Thyroid gland (tissue), 4 donors: Measurements from ENCODE around the gene CNNM4. TPM values are rescaled to one million over a fixed set of nuclear protein-coding genes. Genes with fewer than 3 reads are reported as not detected.
A peak's percentile ranks its signal among the peaks of the same experiment; 100 is the strongest.

Experiments used
- DNase-seq, 2 donors: peaks; one replicate each; pipeline ENCODE4 v3.0.0-alpha.2; 2019
- H3K27ac ChIP-seq, 3 donors: fragments of 200-600 bp; sonication (generic); 1 replicate in 2 of 3; 2 replicates in 1 of 3; pipeline ENCODE4 v1.5.1; 2016 to 2019; ENCODE audit warnings: mild to moderate bottlenecking in 1 of 3, moderate library complexity in 1 of 3
- H3K27me3 ChIP-seq: fragments of 200-600 bp; sonication (generic); one replicate; pipeline ENCODE4 v1.5.1; 2019
- H3K36me3 ChIP-seq, 2 donors: fragments of 200-600 bp; sonication (generic); one replicate each; pipeline ENCODE4 v1.5.1; 2016 to 2019
- H3K4me1 ChIP-seq, 2 donors: fragments of 200-600 bp; sonication (generic); one replicate each; pipeline ENCODE4 v1.5.1; 2017 to 2019
- H3K4me3 ChIP-seq, 3 donors: fragments of 200-600 bp; sonication (generic); replicated peaks in 1 of 3; 1 replicate in 2 of 3; 2 replicates in 1 of 3; pipeline ENCODE4 v1.5.1; 2016; ENCODE audit warnings: mild to moderate bottlenecking in 1 of 3
- H3K9me3 ChIP-seq: fragments of 200-600 bp; sonication (generic); one replicate; pipeline ENCODE4 v1.5.1; 2017
- CTCF ChIP-seq, 6 experiments: fragments of 200-600 bp in 3 of 6; fragments of 450-650 bp in 3 of 6; sonication (generic) in 3 of 6; IDR thresholded peaks; one replicate each; pipeline ENCODE4 v1.5.1; 2016 to 2019; ENCODE audit warnings: antibody characterized with exemption in 6 of 6, mild to moderate bottlenecking in 2 of 6, inconsistent platforms in 1 of 6, moderate library complexity in 1 of 6
- POLR2A ChIP-seq, 2 donors: fragments of 450-650 bp; IDR thresholded peaks; one replicate each; pipeline ENCODE4 v1.6.1; 2017; ENCODE audit warnings: antibody characterized with exemption in 2 of 2, mild to moderate bottlenecking in 2 of 2, moderate library complexity in 1 of 2
- WGBS, 2 donors: methylation state at CpG; one replicate each; pipeline ENCODE4 v1.1.5; 2017; 5-methylcytosine and 5-hydroxymethylcytosine counted together
- intact Hi-C: fragments of 100-400 bp; cut with DNase I; formaldehyde crosslinking; loops from one replicate; pipeline ENCODE4 v1.15.1; 2023
- total RNA-seq, 4 donors: library from RNA; depleted of rRNA; stranded (reverse); fragments of >200 nt; gene quantifications; one replicate each; pipeline ENCODE4 v1.2.3, GENCODE V29; 2016

Gene CNNM4
- total RNA-seq, 4 donors from 2014 or later, result 6.6 to 9.5 (median 7.7) TPM

GRCh38 chr2:96768083-96768561 lies 7.4 kb downstream of the CNNM4 start:
- no peak for TF ChIP-seq POLR2A (IDR thresholded peaks at IDR 0.05)
- no peak for TF ChIP-seq CTCF (IDR thresholded peaks at IDR 0.05)
- H3K27ac ChIP-seq, result peak overlapping the region in 1 of 3 donors; percentile 34
- no peak overlapping the region for H3K4me3 ChIP-seq
- peak; percentile 50 to 57 for DNase-seq
- H3K36me3 ChIP-seq, result no peaks in the 10 kb centered on the region
- no peaks in the 10 kb centered on the region for H3K9me3 ChIP-seq
- 43 to 58% methylated on average over 8 of the region's 8 CpGs for WGBS, 2 donors
- H3K27me3 ChIP-seq, result no peaks in the 10 kb centered on the region
- H3K4me1 ChIP-seq, result peaks cover 52 to 81% of the 10 kb centered on the region in 2 donors
- intact Hi-C loops, result no loop called here

DNA sequence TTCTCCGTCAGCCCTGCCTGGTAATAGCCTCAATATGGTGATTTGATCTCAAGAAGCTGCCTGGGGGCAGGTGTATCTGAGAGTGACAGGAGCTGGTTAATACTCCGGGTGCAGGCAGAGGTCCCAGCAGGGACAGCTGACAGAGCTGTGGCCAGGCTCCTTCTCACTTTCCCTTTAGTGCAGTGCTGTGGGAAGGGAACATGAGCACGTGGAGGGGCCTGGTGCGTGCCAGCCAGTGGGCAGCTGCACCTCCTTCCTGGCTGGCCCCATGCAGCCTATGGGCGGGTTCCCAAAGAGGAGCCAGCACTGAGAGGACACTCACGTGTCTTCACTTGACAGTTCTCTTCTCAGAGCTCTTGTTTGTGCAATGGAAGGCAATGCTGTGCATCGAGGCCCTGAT lies 9.1 kb downstream of the CNNM4 start:
- no peaks in the 10 kb centered on the region for H3K27me3 ChIP-seq
- peaks cover 40 to 74% of the 10 kb centered on the region in 2 donors for H3K4me1 ChIP-seq
- no peak overlapping the region for H3K4me3 ChIP-seq
- intact Hi-C loops, result no loop called here
- TF ChIP-seq POLR2A (IDR thresholded peaks at IDR 0.05) (peak in 1 of 2 donors; percentile 43), CTCF (IDR thresholded peaks at IDR 0.05) (peak in 1 of 6 experiments; percentile 15)
- peak; percentile 96 to 97 for DNase-seq
- 18 to 36% methylated on average over 7 of the region's 7 CpGs for WGBS, 2 donors
- no peaks in the 10 kb centered on the region for H3K9me3 ChIP-seq
- H3K36me3 ChIP-seq, result no peaks in the 10 kb centered on the region
- H3K27ac ChIP-seq, result peak overlapping the region; percentile 13 to 79 (median 74)

DNA sequence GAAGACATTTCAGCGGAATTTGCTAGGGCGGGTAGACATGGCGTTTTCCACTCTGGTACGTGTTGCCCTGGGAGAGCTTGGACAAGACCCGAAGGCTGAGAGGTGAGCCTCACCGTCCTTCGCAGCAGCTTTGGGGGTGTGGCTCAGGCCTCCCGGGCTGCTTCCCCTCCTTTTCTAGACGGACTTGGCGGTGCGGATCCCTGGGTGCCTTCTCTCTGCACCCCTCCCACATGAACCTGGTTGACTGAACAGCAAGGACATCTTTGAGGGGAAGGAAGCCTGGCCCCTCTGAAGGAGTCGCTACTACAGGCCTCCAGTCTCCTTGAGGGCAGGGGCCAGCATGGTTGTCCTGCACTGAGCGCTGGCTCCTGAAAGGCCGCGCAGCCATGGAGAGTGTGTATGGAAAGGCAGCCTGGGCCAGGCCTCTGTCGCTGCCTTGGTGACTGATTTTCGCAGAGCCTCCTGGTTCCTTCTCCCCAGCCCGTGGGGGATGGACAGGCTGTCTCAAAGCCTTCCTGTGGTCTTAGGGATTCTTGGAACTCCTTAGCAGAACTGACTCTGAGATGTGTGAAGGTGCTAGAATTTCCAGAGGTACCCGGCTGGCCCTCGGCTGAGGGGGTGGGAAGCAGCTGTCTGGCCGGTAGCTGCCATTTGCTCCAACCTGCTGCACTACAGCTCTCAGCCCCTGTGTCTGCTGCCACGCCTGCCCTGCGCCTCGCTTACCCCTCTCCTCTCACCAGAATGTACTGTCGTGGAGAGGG lies 9.9 kb downstream of the CNNM4 start:
- no peaks in the 10 kb centered on the region for H3K27me3 ChIP-seq
- H3K36me3 ChIP-seq, result no peaks in the 10 kb centered on the region
- no peaks in the 10 kb centered on the region for H3K9me3 ChIP-seq
- WGBS, 2 donors, result 64 to 72% methylated on average over 23 to 24 of the region's 25 CpGs
- intact Hi-C loops, result no loop called here
- peak overlapping the region; percentile 74 to 85 (median 79) for H3K27ac ChIP-seq
- peak; percentile 62 to 70 for DNase-seq
- H3K4me1 ChIP-seq, result peaks cover 37 to 69% of the 10 kb centered on the region in 2 donors
- TF ChIP-seq CTCF (IDR thresholded peaks at IDR 0.05), result no peak
- TF ChIP-seq POLR2A (IDR thresholded peaks at IDR 0.05), result no peak
- H3K4me3 ChIP-seq, result no peak overlapping the region

- Histone ChIP-seq H3K27ac (peak overlapping the region; percentile 23 to 45 (median 34)), H3K4me1 (peaks cover 37 to 65% of the 10 kb centered on the region in 2 donors), H3K4me3 (no peak overlapping the region), H3K9me3 (no peaks in the 10 kb centered on the region), H3K36me3 (no peaks in the 10 kb centered on the region), H3K27me3 (no peaks in the 10 kb centered on the region)
- WGBS, 2 donors, result 77 to 78% methylated on average over 20 of the region's 20 CpGs
- TF ChIP-seq POLR2A (IDR thresholded peaks at IDR 0.05) (no peak), CTCF (IDR thresholded peaks at IDR 0.05) (peak in 4 of 6 experiments; percentile 17 to 50 (median 29))
- intact Hi-C loops, result no loop called here
- DNase-seq, result peak; percentile 78 to 79
These were observed 11.3 kb downstream of the CNNM4 start for GRCh38 chr2:96771796-96772618.
